Measurements from ENCODE around the gene LNPK. TPM values are rescaled to one million over a fixed set of nuclear protein-coding genes. Genes with fewer than 3 reads are reported as not detected.
A peak's percentile ranks its signal among the peaks of the same experiment; 100 is the strongest.
"Not testable (repeated sequence)": the region's sequence is repeated elsewhere in the genome, so short reads cannot be mapped to it uniquely, and the experiment has no call there.

Gene LNPK
- total RNA-seq = 7.3 TPM

- peak; percentile 79 to 92 (median 86) for DNase-seq (ENCODE audit: low read depth in 2 of 3, low spot score in 2 of 3)
Observed at GRCh38 chr2:176001916-176002687, at the start of gene LNPK. LNPK (minus strand) TSS chr2:176002267; CDS start chr2:175995584, 6,683 bp downstream.

- DNase-seq (ENCODE audit: low read depth in 2 of 3, low spot score in 2 of 3) = no peak
Observed at GRCh38 chr2:176039375-176039774, 37.3 kb upstream of the LNPK start.

GRCh38 chr2:176038694-176039093 lies 36.6 kb upstream of the LNPK start:
- no peak for DNase-seq (ENCODE audit: low read depth in 2 of 3, low spot score in 2 of 3)

DNA sequence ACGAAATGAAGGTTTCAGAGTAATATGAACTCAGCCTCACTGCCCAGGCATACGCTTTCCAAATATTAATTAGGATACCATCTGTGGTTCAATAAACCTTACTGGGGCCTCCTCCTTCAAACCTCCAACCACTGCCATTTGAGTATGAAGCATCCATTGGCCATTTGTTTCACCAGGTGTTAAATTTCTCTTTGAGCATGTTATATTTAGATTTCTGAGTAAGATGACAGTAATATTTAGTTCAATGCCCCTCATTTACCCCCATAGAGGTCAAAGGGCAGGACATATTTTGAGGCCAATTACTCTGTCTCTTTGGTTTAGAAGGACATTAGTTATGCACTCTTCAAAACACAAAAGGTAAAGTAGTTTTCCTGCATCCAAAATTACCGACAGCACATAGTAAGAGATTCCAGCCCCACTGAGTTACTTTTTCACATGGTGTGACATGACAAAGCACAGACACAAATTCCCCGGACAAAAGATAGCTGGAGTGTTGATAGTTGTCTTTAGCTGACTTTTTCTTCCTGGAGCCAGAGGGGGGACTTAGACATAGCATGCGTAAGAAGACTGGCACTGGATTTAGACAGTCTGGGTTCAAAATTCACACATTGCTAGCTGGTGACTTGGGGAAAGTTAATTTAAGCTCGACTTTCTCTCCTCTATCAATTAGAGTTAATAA lies 33.1 kb upstream of the LNPK start:
- no peak for DNase-seq (ENCODE audit: low read depth in 2 of 3, low spot score in 2 of 3)

DNA sequence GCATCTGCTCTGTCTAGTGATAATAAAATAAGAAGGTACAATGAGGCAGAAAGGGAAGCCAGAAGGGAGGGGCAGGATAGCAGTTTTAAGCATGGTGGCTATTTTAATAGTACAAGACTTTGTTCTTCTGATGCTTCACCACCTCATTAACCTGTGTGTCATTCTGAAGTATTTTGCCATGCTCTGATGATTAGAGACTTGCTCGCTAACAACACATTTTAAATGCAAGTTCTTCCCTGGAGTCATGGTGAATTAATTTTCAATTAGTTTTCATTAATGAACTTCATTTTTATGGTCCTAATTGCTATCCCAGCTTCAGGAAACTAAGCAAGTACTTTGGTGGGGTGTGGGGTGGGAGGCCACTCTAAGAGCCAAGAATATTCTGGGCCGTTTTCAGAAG lies 25.7 kb upstream of the LNPK start:
- no peak for DNase-seq (ENCODE audit: low read depth in 2 of 3, low spot score in 2 of 3)

DNA sequence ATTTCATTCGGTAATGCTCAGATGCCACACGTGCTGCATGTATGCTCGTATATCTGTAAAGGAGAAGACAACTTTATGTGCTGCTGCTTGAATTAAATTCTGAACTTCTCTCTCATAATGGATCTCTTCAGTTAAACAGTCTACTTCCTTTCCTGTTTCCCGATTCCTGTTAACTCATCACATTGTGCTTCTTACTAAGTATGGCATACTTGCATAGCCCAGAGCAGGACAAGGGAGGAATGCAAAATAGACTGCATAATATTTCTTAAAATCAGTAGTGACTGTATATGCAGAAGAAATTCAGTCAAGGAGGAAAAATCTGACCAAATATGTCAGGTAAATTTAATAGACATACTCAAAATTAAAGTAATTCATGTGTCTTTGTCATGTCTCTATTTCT lies 23.9 kb upstream of the LNPK start:
- no peak for DNase-seq (ENCODE audit: low read depth in 2 of 3, low spot score in 2 of 3)

DNA sequence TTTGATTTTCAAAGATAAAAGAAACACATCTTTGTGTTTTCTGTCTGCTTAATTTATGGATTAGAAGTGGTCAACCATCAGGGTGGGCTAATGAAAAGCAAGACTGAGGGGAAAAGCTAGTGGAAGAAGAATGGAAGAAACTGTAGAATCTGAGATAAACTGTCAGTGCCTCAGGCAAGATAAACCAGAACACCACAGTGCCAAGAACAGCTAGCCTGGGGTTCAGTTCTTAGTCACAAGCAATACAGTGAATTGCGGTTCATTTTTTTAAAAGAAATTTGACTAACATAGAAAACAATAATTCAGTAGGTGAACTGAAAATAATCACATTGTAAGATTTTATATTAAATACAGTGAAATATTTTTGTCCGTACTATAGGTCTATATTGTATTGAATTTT lies 22.0 kb upstream of the LNPK start:
- DNase-seq (ENCODE audit: low read depth in 2 of 3, low spot score in 2 of 3) = no peak

- no peak for DNase-seq (ENCODE audit: low read depth in 2 of 3, low spot score in 2 of 3)
Observed at GRCh38 chr2:176022048-176022447, 20.0 kb upstream of the LNPK start.

DNA sequence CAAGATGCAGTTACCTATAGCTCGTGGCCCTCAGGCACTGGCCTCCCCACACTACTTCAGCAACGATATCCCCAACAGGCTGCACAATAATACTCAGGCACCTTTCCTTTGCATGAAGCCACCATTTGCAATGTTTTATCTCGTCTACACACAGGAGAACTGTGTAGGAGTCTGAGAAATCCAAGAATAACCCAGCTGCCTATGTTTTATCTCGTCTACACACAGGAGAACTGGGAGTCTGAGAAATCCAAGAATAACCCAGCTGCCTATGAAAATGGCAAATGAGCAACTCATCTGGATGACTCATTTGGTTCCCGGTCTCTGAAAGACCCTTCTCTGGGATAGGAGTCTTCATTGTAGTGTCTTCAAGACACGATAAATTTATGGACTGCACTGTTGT lies 18.3 kb upstream of the LNPK start:
- DNase-seq (ENCODE audit: low read depth in 2 of 3, low spot score in 2 of 3) = no peak

- no peak for DNase-seq (ENCODE audit: low read depth in 2 of 3, low spot score in 2 of 3)
Observed at GRCh38 chr2:176018708-176019107, 16.6 kb upstream of the LNPK start.

DNA sequence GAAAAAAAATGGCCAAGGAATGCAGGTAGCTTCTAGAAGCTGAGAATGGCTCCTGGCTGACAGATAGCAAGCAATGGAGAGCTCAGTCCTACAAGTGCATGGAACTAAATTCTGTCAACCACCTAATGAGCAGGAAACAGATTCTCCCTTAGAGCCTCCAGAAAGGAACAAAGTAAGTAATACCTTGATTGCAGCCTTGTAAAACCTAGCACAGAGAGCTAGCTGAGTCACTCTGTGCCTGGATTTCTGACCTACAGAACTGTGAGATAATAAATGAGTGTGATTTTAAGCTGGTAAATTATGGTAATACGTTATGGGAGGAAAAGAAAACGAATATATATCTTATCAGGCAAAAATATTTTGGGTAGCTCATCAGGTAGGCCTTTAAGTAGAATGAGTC lies 7.4 kb upstream of the LNPK start:
- no peak for DNase-seq (ENCODE audit: low read depth in 2 of 3, low spot score in 2 of 3)

DNA sequence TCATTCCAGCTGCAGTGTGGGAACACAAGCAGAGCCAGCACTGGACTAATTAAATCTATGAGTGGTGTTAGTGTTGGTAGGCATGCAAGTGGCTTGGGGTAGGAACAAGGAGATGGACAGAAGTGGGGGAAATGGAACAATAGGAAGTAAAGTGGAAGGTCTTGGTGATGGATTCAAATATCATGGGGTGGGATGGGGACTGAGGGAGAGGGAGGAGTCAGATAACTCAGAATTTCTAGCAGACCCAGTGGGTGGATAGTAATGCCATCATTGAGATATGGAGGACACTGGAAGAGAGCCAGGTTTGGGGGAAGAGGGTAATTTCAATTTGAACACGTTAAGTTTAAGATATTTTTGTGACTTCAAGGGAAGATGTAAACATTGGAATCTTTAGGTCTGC lies 2.9 kb upstream of the LNPK start:
- no peak for DNase-seq (ENCODE audit: low read depth in 2 of 3, low spot score in 2 of 3)

GRCh38 chr2:176003958-176004357 lies 1.9 kb upstream of the LNPK start:
- no peak for DNase-seq (ENCODE audit: low read depth in 2 of 3, low spot score in 2 of 3)

DNA sequence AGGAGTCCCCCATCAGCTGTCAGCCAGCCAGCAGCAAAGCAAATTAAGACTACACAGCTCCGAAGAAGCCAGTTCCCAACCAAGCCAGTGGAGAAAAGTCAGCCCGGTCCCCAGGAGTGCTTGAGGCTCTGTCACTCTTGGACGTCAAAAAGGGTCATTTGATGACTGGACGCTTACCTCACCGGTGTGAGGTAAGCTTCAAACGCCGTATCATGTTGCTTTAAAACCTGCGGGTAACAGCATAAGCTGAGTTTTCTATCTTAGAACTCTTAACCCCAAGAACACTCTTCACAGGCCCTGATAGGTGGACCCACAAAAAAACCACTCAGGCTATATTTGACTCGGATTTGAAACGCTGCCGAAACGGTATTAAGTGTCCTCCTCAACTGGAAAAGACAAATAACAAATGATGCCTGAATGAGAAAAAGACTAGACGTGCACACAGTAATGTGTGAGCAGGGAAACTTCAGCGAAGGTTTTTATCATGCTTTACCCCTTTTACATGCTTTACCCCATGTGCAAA lies 682 bp upstream of the LNPK start:
- DNase-seq (ENCODE audit: low read depth in 2 of 3, low spot score in 2 of 3) = peak in 1 of 3 donors; percentile 5

GRCh38 chr2:176001281-176001915 lies 669 bp downstream of the LNPK start:
- peak; percentile 19 to 51 (median 33) for DNase-seq (ENCODE audit: low read depth in 2 of 3, low spot score in 2 of 3)

- no peak for DNase-seq (ENCODE audit: low read depth in 2 of 3, low spot score in 2 of 3)
Observed at GRCh38 chr2:175999283-175999819, 2.7 kb downstream of the LNPK start.

DNA sequence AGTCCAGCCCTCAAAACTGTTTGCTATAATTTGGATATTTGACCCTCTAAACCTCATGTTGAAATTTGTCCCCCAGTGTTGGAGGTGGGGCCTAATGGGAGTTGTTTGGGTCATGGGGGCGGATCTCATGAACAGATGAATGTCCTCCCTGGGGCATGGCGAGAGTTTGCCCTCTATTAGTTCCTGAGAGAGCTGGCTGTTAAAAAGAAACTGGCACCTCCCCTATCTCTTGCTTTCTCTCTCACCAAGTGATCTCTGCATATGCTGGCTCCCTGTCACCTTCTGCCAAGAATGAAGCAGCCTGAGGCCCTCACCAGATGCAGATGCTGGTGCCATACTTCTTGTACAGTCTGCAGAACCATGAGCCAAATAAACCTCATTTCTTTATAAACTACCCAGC lies 12.0 kb downstream of the LNPK start:
- DNase-seq (ENCODE audit: low read depth in 2 of 3, low spot score in 2 of 3) = no peak

DNA sequence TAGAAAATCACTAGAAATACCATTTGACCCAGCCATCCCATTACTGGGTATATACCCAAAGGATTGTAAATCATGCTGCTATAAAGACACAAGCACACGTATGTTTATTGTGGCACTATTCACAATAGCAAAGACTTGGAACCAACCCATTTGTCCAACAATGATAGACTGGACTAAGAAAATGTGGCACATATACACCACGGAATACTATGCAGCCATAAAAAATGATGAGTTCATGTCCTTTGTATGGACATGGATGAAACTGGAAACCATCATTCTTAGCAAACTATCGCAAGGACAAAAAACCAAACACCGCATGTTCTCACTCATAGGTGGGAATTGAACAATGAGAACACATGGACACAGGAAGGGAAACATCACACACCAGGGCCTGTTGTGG lies 14.9 kb downstream of the LNPK start:
- DNase-seq (ENCODE audit: low read depth in 2 of 3, low spot score in 2 of 3) = not testable (repeated sequence)

GRCh38 chr2:175984846-175985245 lies 17.2 kb downstream of the LNPK start:
- DNase-seq (ENCODE audit: low read depth in 2 of 3, low spot score in 2 of 3) = no peak

- no peak for DNase-seq (ENCODE audit: low read depth in 2 of 3, low spot score in 2 of 3)
Observed at GRCh38 chr2:175981551-175981950, 20.5 kb downstream of the LNPK start.

GRCh38 chr2:175976391-175977157 lies 25.5 kb downstream of the LNPK start:
- no peak for DNase-seq (ENCODE audit: low read depth in 2 of 3, low spot score in 2 of 3)

All from hematopoietic multipotent progenitor cell (in vitro differentiated cells).